ENCODE results near the gene LIX1. TPM values are rescaled to one million over a fixed set of nuclear protein-coding genes. Genes with fewer than 3 reads are reported as not detected.

The LIX1 gene
- total RNA-seq, 1 experiment from 2014 or later, result not detected

DNA sequence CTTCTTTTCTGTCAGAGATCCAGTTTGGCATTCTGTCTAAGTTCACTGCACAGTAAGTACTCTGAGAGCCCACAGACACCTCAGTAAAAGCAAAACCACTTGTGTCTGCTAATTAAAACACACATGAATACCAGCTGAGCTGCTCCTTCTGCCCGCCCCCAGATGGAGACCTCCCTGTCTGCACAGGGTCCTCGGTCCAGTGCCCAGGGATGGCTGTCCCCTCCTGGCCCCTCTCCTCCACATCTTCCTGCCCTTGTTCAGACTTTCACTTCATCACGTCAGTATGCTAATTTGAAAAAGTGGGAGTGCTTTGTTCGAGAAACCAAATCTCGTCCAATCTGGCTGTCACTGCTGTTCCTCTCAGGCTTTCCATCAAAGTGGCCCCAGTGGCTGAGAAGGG is 43.5 kb downstream of the LIX1 start (continued):
- TF ChIP-seq, protein P1, sequence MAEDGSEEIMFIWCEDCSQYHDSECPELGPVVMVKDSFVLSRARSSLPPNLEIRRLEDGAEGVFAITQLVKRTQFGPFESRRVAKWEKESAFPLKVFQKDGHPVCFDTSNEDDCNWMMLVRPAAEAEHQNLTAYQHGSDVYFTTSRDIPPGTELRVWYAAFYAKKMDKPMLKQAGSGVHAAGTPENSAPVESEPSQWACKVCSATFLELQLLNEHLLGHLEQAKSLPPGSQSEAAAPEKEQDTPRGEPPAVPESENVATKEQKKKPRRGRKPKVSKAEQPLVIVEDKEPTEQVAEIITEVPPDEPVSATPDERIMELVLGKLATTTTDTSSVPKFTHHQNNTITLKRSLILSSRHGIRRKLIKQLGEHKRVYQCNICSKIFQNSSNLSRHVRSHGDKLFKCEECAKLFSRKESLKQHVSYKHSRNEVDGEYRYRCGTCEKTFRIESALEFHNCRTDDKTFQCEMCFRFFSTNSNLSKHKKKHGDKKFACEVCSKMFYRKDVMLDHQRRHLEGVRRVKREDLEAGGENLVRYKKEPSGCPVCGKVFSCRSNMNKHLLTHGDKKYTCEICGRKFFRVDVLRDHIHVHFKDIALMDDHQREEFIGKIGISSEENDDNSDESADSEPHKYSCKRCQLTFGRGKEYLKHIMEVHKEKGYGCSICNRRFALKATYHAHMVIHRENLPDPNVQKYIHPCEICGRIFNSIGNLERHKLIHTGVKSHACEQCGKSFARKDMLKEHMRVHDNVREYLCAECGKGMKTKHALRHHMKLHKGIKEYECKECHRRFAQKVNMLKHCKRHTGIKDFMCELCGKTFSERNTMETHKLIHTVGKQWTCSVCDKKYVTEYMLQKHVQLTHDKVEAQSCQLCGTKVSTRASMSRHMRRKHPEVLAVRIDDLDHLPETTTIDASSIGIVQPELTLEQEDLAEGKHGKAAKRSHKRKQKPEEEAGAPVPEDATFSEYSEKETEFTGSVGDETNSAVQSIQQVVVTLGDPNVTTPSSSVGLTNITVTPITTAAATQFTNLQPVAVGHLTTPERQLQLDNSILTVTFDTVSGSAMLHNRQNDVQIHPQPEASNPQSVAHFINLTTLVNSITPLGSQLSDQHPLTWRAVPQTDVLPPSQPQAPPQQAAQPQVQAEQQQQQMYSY (CRISPR knock-in tag; IDR thresholded peaks at IDR 0.05), result no peak
- no peak for TF ChIP-seq NR2C2 (CRISPR knock-in tag; IDR thresholded peaks at IDR 0.05)

DNA sequence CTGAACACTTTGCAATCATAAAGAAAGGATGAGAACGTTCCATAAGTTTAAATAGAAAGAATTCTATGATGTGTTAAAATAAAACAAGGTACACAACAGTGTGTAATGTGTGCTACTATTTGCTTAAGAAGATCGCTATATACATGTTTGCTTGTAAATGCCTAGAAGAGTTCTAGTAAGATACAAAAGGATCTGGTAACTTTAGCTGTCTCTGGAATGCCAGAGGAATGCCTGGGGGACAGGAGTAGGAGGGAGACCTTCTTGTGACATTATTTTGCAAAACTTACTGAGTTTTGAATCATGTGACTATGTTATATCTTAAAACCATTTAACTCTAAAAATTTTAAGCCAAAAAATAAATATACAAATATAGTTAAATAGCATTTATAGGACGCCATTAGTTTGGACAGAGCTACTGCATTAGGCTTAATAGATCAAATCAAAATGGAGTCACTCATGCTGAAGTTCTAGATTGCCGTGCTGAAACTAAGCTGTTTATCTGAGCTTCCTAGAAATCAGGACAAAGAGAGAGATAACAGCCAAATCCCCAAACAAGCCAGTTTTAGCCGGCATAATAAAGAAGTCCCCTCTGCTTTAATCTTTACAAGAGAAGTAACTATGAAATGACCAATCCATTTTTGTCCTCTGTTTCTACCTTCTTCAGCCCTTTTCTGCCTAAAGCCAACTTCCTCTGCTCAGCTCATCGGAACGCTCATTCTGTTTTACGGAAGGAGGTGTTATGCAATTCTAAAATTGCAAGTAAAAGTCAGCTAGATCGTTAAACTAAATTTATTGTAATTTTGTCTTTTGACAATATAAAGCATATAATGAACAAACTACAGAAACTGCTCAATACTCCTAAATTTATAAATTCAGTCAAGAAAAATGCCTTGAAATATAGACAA is 44.8 kb downstream of the LIX1 start:
- Mint-ChIP-seq H3K27me3 (ENCODE audit: low read depth) (no peaks in the 10 kb centered on the region), H3K9me3 (peaks cover 5% of the 10 kb centered on the region), H3K36me3 (no peaks in the 10 kb centered on the region), H3K4me3 (no peak overlapping the region), H3K27ac (peak overlapping the region; percentile 57; the same call in 1 of the 2 replicates), H3K4me1 (peaks cover 46% of the 10 kb centered on the region)
- no peak for ATAC-seq
- ChIA-PET POLR2A (interaction anchor here (0.6 kb wide), 1 partner anchor 69 kb away, joined by 3 read pairs; no protein-coding TSS in a partner anchor), CTCF (interaction anchor here (0.8 to 1.2 kb wide), 2 partner anchors 43 to 45 kb away, joined by 3 to 4 read pairs; partner anchors contain the start of gene LIX1)
- TF ChIP-seq SMAD3 (CRISPR knock-in tag; IDR thresholded peaks at IDR 0.05; ENCODE audit: borderline replicate concordance) (no peak), NFE2L1 (CRISPR knock-in tag; IDR thresholded peaks at IDR 0.05) (no peak), TEAD1 (CRISPR knock-in tag; IDR thresholded peaks at IDR 0.05) (no peak), EMX1 (CRISPR knock-in tag; IDR thresholded peaks at IDR 0.05) (no peak), RORB (CRISPR knock-in tag; IDR thresholded peaks at IDR 0.05) (no peak)
- TF ChIP-seq, protein P2, sequence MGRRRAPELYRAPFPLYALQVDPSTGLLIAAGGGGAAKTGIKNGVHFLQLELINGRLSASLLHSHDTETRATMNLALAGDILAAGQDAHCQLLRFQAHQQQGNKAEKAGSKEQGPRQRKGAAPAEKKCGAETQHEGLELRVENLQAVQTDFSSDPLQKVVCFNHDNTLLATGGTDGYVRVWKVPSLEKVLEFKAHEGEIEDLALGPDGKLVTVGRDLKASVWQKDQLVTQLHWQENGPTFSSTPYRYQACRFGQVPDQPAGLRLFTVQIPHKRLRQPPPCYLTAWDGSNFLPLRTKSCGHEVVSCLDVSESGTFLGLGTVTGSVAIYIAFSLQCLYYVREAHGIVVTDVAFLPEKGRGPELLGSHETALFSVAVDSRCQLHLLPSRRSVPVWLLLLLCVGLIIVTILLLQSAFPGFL (CRISPR knock-in tag; IDR thresholded peaks at IDR 0.05; ENCODE audit: borderline replicate concordance), result no peak
- TF ChIP-seq, protein P3, sequence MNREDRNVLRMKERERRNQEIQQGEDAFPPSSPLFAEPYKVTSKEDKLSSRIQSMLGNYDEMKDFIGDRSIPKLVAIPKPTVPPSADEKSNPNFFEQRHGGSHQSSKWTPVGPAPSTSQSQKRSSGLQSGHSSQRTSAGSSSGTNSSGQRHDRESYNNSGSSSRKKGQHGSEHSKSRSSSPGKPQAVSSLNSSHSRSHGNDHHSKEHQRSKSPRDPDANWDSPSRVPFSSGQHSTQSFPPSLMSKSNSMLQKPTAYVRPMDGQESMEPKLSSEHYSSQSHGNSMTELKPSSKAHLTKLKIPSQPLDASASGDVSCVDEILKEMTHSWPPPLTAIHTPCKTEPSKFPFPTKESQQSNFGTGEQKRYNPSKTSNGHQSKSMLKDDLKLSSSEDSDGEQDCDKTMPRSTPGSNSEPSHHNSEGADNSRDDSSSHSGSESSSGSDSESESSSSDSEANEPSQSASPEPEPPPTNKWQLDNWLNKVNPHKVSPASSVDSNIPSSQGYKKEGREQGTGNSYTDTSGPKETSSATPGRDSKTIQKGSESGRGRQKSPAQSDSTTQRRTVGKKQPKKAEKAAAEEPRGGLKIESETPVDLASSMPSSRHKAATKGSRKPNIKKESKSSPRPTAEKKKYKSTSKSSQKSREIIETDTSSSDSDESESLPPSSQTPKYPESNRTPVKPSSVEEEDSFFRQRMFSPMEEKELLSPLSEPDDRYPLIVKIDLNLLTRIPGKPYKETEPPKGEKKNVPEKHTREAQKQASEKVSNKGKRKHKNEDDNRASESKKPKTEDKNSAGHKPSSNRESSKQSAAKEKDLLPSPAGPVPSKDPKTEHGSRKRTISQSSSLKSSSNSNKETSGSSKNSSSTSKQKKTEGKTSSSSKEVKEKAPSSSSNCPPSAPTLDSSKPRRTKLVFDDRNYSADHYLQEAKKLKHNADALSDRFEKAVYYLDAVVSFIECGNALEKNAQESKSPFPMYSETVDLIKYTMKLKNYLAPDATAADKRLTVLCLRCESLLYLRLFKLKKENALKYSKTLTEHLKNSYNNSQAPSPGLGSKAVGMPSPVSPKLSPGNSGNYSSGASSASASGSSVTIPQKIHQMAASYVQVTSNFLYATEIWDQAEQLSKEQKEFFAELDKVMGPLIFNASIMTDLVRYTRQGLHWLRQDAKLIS (CRISPR knock-in tag; IDR thresholded peaks at IDR 0.05; ENCODE audit: borderline replicate concordance), result no peak
- TF ChIP-seq, protein P4, sequence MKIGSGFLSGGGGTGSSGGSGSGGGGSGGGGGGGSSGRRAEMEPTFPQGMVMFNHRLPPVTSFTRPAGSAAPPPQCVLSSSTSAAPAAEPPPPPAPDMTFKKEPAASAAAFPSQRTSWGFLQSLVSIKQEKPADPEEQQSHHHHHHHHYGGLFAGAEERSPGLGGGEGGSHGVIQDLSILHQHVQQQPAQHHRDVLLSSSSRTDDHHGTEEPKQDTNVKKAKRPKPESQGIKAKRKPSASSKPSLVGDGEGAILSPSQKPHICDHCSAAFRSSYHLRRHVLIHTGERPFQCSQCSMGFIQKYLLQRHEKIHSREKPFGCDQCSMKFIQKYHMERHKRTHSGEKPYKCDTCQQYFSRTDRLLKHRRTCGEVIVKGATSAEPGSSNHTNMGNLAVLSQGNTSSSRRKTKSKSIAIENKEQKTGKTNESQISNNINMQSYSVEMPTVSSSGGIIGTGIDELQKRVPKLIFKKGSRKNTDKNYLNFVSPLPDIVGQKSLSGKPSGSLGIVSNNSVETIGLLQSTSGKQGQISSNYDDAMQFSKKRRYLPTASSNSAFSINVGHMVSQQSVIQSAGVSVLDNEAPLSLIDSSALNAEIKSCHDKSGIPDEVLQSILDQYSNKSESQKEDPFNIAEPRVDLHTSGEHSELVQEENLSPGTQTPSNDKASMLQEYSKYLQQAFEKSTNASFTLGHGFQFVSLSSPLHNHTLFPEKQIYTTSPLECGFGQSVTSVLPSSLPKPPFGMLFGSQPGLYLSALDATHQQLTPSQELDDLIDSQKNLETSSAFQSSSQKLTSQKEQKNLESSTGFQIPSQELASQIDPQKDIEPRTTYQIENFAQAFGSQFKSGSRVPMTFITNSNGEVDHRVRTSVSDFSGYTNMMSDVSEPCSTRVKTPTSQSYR (CRISPR knock-in tag; IDR thresholded peaks at IDR 0.05), result no peak
- TF ChIP-seq, protein P5, sequence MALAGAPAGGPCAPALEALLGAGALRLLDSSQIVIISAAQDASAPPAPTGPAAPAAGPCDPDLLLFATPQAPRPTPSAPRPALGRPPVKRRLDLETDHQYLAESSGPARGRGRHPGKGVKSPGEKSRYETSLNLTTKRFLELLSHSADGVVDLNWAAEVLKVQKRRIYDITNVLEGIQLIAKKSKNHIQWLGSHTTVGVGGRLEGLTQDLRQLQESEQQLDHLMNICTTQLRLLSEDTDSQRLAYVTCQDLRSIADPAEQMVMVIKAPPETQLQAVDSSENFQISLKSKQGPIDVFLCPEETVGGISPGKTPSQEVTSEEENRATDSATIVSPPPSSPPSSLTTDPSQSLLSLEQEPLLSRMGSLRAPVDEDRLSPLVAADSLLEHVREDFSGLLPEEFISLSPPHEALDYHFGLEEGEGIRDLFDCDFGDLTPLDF (CRISPR knock-in tag; IDR thresholded peaks at IDR 0.05), result no peak
- TF ChIP-seq, protein P6, sequence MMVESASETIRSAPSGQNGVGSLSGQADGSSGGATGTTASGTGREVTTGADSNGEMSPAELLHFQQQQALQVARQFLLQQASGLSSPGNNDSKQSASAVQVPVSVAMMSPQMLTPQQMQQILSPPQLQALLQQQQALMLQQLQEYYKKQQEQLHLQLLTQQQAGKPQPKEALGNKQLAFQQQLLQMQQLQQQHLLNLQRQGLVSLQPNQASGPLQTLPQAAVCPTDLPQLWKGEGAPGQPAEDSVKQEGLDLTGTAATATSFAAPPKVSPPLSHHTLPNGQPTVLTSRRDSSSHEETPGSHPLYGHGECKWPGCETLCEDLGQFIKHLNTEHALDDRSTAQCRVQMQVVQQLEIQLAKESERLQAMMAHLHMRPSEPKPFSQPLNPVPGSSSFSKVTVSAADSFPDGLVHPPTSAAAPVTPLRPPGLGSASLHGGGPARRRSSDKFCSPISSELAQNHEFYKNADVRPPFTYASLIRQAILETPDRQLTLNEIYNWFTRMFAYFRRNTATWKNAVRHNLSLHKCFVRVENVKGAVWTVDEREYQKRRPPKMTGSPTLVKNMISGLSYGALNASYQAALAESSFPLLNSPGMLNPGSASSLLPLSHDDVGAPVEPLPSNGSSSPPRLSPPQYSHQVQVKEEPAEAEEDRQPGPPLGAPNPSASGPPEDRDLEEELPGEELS (CRISPR knock-in tag; IDR thresholded peaks at IDR 0.05), result no peak
- TF ChIP-seq, protein P7, sequence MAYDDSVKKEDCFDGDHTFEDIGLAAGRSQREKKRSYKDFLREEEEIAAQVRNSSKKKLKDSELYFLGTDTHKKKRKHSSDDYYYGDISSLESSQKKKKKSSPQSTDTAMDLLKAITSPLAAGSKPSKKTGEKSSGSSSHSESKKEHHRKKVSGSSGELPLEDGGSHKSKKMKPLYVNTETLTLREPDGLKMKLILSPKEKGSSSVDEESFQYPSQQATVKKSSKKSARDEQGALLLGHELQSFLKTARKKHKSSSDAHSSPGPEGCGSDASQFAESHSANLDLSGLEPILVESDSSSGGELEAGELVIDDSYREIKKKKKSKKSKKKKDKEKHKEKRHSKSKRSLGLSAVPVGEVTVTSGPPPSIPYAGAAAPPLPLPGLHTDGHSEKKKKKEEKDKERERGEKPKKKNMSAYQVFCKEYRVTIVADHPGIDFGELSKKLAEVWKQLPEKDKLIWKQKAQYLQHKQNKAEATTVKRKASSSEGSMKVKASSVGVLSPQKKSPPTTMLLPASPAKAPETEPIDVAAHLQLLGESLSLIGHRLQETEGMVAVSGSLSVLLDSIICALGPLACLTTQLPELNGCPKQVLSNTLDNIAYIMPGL (CRISPR knock-in tag; IDR thresholded peaks at IDR 0.05), result no peak
- no peak for DNase-seq (ENCODE audit: low spot score)
